Mesothelial cell of epicardium (in vitro differentiated cells): ENCODE measurements around the gene DDO. TPM values are rescaled to one million over a fixed set of nuclear protein-coding genes. Genes with fewer than 3 reads are reported as not detected.
"Not testable (repeated sequence)": the region's sequence is repeated elsewhere in the genome, so short reads cannot be mapped to it uniquely, and the experiment has no call there.

Experiments used
- DNase-seq, 2 experiments: peaks; one replicate each; pipeline ENCODE4 v3.0.0; 2021; ENCODE audit warnings: low spot score in 2 of 2; ENCODE audit not compliant: unreplicated experiment in 2 of 2
- H3K27ac Mint-ChIP-seq: 2 replicates; pipeline ENCODE4 v1.8.0; 2021; ENCODE audit warnings: mixed read lengths
- H3K27me3 Mint-ChIP-seq: 2 replicates; pipeline ENCODE4 v1.8.0; 2021; ENCODE audit warnings: low read depth, mixed read lengths
- H3K36me3 Mint-ChIP-seq: 2 replicates; pipeline ENCODE4 v1.8.0; 2021; ENCODE audit warnings: mixed read lengths
- H3K4me1 Mint-ChIP-seq: 2 replicates; pipeline ENCODE4 v1.8.0; 2021; ENCODE audit warnings: mixed read lengths
- H3K4me3 Mint-ChIP-seq: 2 replicates; pipeline ENCODE4 v1.8.0; 2021; ENCODE audit warnings: mild to moderate bottlenecking, moderate library complexity, mixed read lengths
- H3K9me3 Mint-ChIP-seq: 2 replicates; pipeline ENCODE4 v1.8.0; 2021; ENCODE audit warnings: mixed read lengths
- total RNA-seq: library from RNA; stranded (reverse); gene quantifications from 3 replicates; pipeline ENCODE4 v1.2.1, GENCODE V29; 2021
- TF ChIP-seq, protein P1 (sequence below): fragments of 200-600 bp; sonication (generic); IDR thresholded peaks from one replicate; pipeline ENCODE4 v1.5.0; 2021; ENCODE audit warnings: antibody characterized with exemption; ENCODE audit not compliant: unreplicated experiment

DDO gene, protein sequence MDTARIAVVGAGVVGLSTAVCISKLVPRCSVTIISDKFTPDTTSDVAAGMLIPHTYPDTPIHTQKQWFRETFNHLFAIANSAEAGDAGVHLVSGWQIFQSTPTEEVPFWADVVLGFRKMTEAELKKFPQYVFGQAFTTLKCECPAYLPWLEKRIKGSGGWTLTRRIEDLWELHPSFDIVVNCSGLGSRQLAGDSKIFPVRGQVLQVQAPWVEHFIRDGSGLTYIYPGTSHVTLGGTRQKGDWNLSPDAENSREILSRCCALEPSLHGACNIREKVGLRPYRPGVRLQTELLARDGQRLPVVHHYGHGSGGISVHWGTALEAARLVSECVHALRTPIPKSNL
- not detected in 3 replicates for total RNA-seq

DNA sequence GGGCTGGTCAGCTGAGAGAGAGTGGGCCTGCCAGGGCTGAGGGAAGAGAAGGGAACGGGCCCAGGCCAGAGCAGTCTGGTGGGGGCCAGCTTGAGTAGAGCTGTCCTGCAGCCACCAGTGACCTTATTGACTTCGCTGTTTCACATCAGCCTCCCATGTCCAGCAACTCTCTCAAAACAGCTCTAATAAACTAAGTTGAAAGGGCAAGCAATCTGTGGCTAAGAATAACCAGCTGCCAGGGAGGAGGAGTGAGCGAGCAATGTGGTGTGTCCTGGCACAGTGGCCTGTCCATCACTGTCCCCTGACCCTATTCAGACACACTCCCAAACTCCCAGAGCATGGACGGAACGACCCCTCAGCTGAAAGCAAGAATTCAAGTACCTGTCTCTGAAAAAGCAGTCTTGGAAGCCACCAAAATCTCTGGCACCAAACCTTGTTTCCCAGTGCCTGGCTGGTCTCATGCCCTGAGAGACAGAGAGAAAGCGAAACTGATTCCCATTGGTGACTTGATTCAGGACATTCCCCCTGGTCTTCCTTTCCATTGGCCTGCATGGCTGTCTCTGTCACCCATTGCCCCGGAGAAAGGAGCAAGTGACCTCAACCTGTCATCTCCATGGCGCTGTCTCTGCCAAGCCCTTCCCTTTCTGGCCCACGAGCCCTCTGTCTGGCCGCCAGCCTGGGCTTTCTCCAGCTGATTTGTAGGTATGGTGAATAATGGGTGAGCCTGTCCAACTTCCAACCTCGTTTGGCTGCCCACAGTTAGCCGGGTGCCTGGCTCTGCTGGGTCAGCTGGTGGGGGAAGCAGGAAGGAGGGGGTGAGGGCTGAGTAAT is at the start of gene DDO:
Gene DDO, minus strand, starts transcription at position 490 of the 831 bp plus-strand sequence. CDS start 2,113 bp downstream, outside the sequence.
- Mint-ChIP-seq H3K4me1 (no peaks in the 10 kb centered on the region), H3K4me3 (no peak within 1 kb of the TSS), H3K9me3 (no peaks in the 10 kb centered on the region), H3K36me3 (no peaks in the 10 kb centered on the region), H3K27me3 (peaks cover 13% of the 10 kb centered on the region), H3K27ac (no peak within 1 kb of the TSS)
- DNase-seq, result no peak
- TF ChIP-seq, protein P1, sequence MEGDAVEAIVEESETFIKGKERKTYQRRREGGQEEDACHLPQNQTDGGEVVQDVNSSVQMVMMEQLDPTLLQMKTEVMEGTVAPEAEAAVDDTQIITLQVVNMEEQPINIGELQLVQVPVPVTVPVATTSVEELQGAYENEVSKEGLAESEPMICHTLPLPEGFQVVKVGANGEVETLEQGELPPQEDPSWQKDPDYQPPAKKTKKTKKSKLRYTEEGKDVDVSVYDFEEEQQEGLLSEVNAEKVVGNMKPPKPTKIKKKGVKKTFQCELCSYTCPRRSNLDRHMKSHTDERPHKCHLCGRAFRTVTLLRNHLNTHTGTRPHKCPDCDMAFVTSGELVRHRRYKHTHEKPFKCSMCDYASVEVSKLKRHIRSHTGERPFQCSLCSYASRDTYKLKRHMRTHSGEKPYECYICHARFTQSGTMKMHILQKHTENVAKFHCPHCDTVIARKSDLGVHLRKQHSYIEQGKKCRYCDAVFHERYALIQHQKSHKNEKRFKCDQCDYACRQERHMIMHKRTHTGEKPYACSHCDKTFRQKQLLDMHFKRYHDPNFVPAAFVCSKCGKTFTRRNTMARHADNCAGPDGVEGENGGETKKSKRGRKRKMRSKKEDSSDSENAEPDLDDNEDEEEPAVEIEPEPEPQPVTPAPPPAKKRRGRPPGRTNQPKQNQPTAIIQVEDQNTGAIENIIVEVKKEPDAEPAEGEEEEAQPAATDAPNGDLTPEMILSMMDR, result no peak

- Mint-ChIP-seq H3K36me3 (peaks cover 2% of the 10 kb centered on the region), H3K9me3 (peaks cover 59% of the 10 kb centered on the region), H3K4me3 (no peak overlapping the region), H3K4me1 (no peaks in the 10 kb centered on the region), H3K27ac (no peak overlapping the region), H3K27me3 (peaks cover 3% of the 10 kb centered on the region)
- TF ChIP-seq, protein P1, result no peak
- no peak for DNase-seq
These were observed 47.6 kb upstream of the DDO start for GRCh38 chr6:110462884-110463481.

- no peak overlapping the region for H3K4me3 Mint-ChIP-seq
- H3K27me3 Mint-ChIP-seq, result no peaks in the 10 kb centered on the region
- no peak for DNase-seq
- TF ChIP-seq, protein P1, result no peak
- no peaks in the 10 kb centered on the region for H3K4me1 Mint-ChIP-seq
- H3K27ac Mint-ChIP-seq, result no peak overlapping the region
- peaks cover 69% of the 10 kb centered on the region for H3K9me3 Mint-ChIP-seq
- peaks cover 2% of the 10 kb centered on the region for H3K36me3 Mint-ChIP-seq
These were observed 46.0 kb upstream of the DDO start for GRCh38 chr6:110461376-110461775.

- DNase-seq, result no peak
- Mint-ChIP-seq H3K27me3 (no peaks in the 10 kb centered on the region), H3K9me3 (peaks cover 48% of the 10 kb centered on the region), H3K27ac (no peak overlapping the region), H3K4me1 (no peaks in the 10 kb centered on the region), H3K4me3 (no peak overlapping the region), H3K36me3 (peaks cover 2% of the 10 kb centered on the region)
- TF ChIP-seq, protein P1, result no peak
These were observed 43.8 kb upstream of the DDO start for GRCh38 chr6:110459137-110459536.

DNA sequence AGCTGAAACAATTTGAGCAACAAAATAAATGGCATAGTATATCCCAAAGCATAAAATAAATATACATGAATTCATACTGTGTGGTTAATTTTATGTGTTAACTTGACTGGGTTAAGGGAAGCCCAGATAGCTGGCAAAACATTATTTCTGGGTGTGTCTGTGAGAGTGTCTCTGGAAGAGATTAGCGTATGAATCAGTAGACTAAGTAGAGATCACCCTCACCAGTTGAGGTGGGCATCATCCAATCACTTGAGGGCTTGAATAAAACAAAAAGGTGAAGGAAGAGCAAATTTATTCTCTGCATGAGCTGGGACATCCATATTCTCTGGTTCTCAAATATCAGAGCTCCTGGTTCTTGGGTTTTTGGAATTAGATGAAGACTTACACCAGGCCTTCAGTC is 43.1 kb upstream of the DDO start:
- TF ChIP-seq, protein P1, result no peak
- Mint-ChIP-seq H3K36me3 (peaks cover 2% of the 10 kb centered on the region), H3K27me3 (no peaks in the 10 kb centered on the region), H3K4me3 (no peak overlapping the region), H3K4me1 (no peaks in the 10 kb centered on the region), H3K27ac (no peak overlapping the region), H3K9me3 (peaks cover 41% of the 10 kb centered on the region)
- DNase-seq, result no peak

DNA sequence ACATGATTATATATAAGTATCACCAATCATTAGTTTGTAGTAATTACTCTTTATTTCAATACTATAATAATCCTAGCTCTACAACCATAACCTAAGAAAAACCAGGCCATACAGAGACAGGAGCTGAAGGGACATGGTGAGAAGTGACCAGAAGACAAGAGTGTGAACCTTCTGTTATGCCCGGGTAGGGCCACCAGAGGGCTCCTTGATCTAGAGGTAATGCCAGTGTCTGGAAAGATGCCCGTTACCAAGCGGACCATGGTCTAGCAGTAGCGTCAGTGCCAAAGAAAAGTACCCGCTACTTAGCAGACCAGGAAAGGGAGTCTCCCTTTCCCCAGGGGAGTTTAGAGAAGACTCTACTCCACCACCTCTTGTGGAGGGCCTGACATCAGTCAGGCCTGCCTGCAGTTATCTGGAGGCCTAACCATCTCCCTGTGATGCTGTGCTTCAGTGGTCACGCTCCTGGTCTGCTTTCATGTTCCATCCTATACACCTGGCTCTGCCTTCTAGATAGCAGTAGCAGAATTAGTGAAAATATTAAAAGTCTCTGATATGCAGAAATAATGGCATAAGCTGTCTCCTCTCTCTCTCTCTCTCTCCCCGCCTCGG is 42.3 kb upstream of the DDO start:
- H3K27ac Mint-ChIP-seq, H3K4me1 Mint-ChIP-seq, H3K4me3 Mint-ChIP-seq, H3K36me3 Mint-ChIP-seq, DNase-seq, H3K27me3 Mint-ChIP-seq: not testable (repeated sequence)
- H3K9me3 Mint-ChIP-seq, result peaks cover 34% of the 10 kb centered on the region
